Measurements from ENCODE around the gene CREB3L4.
"Not testable (repeated sequence)": the region's sequence is repeated elsewhere in the genome, so short reads cannot be mapped to it uniquely, and the experiment has no call there.

CREB3L4 gene

GRCh38 chr1:153987621-153988020 is 19.9 kb downstream of the CREB3L4 start:
- no peak for DNase-seq

GRCh38 chr1:153990468-153991150 is 22.9 kb downstream of the CREB3L4 start, which contains the start of gene RPS27:
Gene RPS27 (plus strand): TSS chr1:153990762. CDS start chr1:153990797, 35 bp downstream.
- DNase-seq = peak; percentile 93

DNA sequence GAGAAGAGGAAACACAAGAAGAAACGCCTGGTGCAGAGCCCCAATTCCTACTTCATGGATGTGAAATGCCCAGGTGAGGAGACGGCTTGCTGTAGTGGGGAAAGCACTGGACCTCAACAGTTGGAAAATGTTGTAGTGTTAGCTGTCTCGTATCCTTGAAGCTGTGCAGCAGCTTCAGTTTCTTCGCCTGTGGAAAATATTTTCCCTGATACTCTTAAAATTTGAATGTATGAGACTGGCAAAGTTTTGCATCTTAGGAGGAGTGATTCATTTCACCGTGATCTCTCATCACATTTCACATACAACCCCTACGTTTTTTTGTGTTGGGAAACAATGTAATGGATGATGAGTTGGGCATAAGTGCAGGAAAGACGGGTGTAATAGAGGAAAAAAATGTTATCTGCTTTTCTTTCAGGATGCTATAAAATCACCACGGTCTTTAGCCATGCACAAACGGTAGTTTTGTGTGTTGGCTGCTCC is 23.5 kb downstream of the CREB3L4 start:
- DNase-seq = no peak

GRCh38 chr1:153991806-153992205 is 24.1 kb downstream of the CREB3L4 start:
- no peak for DNase-seq

- DNase-seq = no peak
Observed at GRCh38 chr1:153995202-153995601, 27.5 kb downstream of the CREB3L4 start.

DNA sequence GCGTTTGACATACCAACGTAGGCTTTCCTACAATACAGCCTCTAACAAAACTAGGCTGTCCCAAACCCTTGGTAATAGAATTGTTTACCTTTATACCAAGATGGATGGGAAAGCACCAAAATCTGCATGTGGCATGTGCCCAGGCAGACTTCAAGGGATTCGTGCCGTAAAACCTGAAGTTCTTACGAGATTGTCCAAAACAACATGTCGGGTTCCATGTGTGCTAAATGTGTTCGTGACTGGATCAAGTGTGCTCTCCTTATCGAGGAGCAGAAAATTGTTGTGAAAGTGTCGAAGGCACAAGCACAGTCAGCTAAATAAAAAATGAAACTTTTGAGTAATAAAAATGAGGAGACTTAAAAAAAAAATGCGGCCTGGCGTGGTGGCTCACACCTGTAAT is 27.9 kb downstream of the CREB3L4 start:
- DNase-seq = no peak

DNA sequence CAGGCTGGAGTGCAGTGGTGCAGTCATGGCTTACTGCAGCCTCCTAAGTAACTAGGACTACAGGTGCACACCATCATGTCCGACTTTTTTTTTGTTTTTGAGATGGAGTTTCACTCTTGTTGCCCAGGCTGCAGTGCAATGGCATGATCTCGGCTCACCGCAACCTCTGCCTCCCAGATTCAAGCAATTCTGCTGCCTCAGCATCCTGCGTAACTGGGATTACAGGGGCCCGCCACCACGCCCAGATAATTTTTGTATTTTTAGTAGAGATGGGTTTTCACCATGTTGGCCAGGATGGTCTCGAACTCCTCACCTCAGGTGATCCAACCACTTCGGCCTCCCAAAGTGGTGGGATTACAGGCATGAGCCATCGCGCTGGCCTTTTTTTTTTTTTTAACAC is 29.2 kb downstream of the CREB3L4 start:
- not testable (repeated sequence) for DNase-seq

DNA sequence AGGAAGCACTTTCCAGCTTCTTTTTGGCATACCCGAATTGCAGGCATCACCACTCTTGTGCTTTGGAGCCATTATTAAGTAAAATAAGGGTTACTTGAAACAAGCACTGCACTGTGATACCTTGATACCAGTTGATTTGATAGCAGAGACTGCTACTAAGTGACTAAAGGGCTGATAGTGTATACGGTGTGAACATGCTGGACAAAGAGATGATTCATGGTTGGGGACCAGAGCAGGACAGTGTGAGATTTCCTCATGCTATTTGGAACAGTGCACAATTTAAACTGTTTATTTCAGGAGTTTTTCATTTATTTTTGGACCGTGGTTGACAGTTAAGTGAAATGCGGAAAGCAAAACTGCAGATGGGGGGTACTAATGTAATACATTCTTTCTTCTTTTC is 32.7 kb downstream of the CREB3L4 start:
- no peak for DNase-seq

GRCh38 chr1:154006136-154006535 is 38.4 kb downstream of the CREB3L4 start:
- DNase-seq = no peak

GRCh38 chr1:154012129-154012528 is 44.4 kb downstream of the CREB3L4 start:
- DNase-seq = no peak

DNA sequence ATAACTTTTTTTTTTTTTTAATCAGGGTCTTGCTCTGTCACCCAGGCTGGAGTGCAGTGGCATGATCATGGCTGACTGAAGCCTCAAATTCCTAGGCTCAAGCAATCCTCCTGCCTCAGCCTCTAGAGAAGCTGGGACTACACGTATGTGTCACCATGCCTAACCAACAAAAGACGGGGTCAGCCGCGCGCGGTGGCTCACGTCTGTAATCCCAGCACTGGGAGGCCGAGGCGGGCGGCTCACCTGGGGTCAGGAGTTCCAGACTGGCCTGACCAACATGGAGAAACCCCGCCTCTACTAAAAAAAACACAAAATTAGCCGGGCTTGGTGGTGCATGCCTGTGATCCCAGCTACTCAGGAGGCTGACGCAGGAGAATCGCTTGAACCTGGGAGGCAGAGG is 44.8 kb downstream of the CREB3L4 start:
- not testable (repeated sequence) for DNase-seq

- DNase-seq = no peak
Observed at GRCh38 chr1:154014154-154014907, 46.6 kb downstream of the CREB3L4 start.

DNA sequence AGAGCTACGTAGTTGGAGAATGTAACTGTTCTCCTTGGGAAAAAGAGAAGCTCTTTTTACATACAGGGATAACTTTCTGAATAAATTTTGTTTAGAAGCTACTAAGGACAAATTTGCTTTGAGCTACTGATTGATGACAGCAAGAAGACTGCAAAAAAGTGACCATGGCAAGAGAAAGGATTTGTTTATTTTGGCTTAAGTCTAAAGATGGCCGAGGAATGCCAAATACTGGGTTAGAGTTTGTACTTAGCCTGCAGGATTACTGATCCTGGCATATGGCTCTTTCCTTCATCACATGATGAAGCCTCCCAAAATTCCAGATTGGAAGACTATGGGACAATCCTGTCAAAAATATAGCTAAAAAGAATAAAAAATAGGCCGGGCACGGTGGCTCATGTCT is 51.6 kb downstream of the CREB3L4 start:
- no peak for DNase-seq

DNA sequence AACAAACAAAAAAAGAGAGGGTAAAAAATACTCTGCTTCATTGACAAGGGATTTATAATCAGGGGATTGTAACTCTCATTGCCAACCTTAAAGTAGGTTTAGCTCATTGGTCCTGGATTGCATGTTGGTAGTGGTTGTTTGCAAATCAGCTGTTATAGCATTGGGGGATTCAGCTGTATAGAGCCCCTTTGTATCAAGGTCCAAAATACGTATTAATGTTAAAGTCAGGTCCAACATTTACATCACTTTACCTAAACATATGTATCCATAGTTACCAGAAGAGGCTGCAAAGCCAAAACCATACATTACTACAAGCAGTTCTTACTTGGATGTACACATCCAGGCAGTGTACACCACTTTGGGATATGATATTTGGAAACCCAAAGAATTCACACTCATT is 52.2 kb downstream of the CREB3L4 start:
- no peak for DNase-seq

Data from central memory CD4-positive, alpha-beta T cell (primary cell).